CD4-positive, CD25-positive, alpha-beta regulatory T cell (primary cell): ENCODE results near the gene GSK3A. TPM values are rescaled to one million over a fixed set of nuclear protein-coding genes. Genes with fewer than 3 reads are reported as not detected.

ENCODE experiments used
- ATAC-seq, 2 donors: fragments of 150-1000 bp; cut with Tn5 transposase; one replicate each; pipeline ENCODE4 v1.10.0; 2021; ENCODE audit warnings: low read depth in 2 of 2, moderate number of reproducible peaks in 2 of 2, moderate library complexity in 1 of 2
- DNase-seq, 3 donors: peaks; one replicate each; pipeline versions ENCODE4 v3.0.0 to v3.0.0-alpha.2; 2012 to 2022; ENCODE audit warnings: mixed read lengths in 1 of 3
- H3K27ac ChIP-seq: one replicate; pipeline ENCODE4 v1.7.0; 2013; ENCODE audit warnings: mild to moderate bottlenecking, low read length; ENCODE audit not compliant: insufficient read depth, poor library complexity, severe bottlenecking
- H3K27me3 ChIP-seq: one replicate; pipeline ENCODE4 v1.7.0; 2013; ENCODE audit warnings: low read length; ENCODE audit not compliant: control insufficient read depth, insufficient read depth
- H3K36me3 ChIP-seq: one replicate; pipeline ENCODE4 v1.7.0; 2013; ENCODE audit warnings: mild to moderate bottlenecking, low read length, moderate library complexity; ENCODE audit not compliant: control insufficient read depth, insufficient read depth
- H3K4me1 ChIP-seq: 2 replicates; pipeline ENCODE4 v1.7.0; 2013; ENCODE audit warnings: mild to moderate bottlenecking, low read length; ENCODE audit not compliant: insufficient read depth, control insufficient read depth, poor library complexity, severe bottlenecking
- H3K4me3 ChIP-seq: one replicate; pipeline ENCODE4 v1.7.0; 2013; ENCODE audit warnings: low read depth, mild to moderate bottlenecking, low read length, moderate library complexity
- H3K9me3 ChIP-seq, 2 experiments: 1 replicate in 1 of 2; 2 replicates in 1 of 2; pipeline ENCODE4 v1.7.0; 2013; ENCODE audit warnings: low read length in 2 of 2, mild to moderate bottlenecking in 1 of 2, moderate library complexity in 1 of 2; ENCODE audit not compliant: control insufficient read depth in 2 of 2
- H3K27ac Mint-ChIP-seq, 3 donors: one replicate each; pipeline ENCODE4 v1.8.0; 2020 to 2022; ENCODE audit warnings: mild to moderate bottlenecking in 3 of 3, mixed read lengths in 3 of 3, moderate library complexity in 2 of 3
- H3K27me3 Mint-ChIP-seq: one replicate; pipeline ENCODE4 v1.8.0; 2022; ENCODE audit warnings: mild to moderate bottlenecking, mixed read lengths
- H3K36me3 Mint-ChIP-seq: one replicate; pipeline ENCODE4 v1.8.0; 2020; ENCODE audit warnings: mixed read lengths
- H3K4me1 Mint-ChIP-seq, 4 donors: one replicate each; pipeline ENCODE4 v1.8.0; 2020 to 2022; ENCODE audit warnings: mixed read lengths in 4 of 4, mild to moderate bottlenecking in 1 of 4
- H3K4me3 Mint-ChIP-seq, 4 donors: one replicate each; pipeline ENCODE4 v1.8.0; 2020 to 2022; ENCODE audit warnings: mild to moderate bottlenecking in 4 of 4, mixed read lengths in 4 of 4, moderate library complexity in 3 of 4
- H3K9me3 Mint-ChIP-seq, 7 donors: one replicate each; pipeline ENCODE4 v1.8.0; 2020 to 2022; ENCODE audit warnings: mixed read lengths in 7 of 7, mild to moderate bottlenecking in 3 of 7, moderate library complexity in 2 of 7
- polyA plus RNA-seq, 4 donors: library from polyadenylated mRNA; unstranded; fragments of 300-500 nt; fragmentation: Illumina TruSeq; gene quantifications; one replicate each; pipeline ENCODE4 v1.2.3, GENCODE V29; 2021
- total RNA-seq: library from RNA; stranded (reverse); gene quantifications from one replicate; pipeline ENCODE4 v1.2.3, GENCODE V29; 2022

Gene GSK3A
- total and polyA plus RNA-seq, 5 donors from 2014 or later: 12.0 to 31.3 (median 13.1) TPM

DNA sequence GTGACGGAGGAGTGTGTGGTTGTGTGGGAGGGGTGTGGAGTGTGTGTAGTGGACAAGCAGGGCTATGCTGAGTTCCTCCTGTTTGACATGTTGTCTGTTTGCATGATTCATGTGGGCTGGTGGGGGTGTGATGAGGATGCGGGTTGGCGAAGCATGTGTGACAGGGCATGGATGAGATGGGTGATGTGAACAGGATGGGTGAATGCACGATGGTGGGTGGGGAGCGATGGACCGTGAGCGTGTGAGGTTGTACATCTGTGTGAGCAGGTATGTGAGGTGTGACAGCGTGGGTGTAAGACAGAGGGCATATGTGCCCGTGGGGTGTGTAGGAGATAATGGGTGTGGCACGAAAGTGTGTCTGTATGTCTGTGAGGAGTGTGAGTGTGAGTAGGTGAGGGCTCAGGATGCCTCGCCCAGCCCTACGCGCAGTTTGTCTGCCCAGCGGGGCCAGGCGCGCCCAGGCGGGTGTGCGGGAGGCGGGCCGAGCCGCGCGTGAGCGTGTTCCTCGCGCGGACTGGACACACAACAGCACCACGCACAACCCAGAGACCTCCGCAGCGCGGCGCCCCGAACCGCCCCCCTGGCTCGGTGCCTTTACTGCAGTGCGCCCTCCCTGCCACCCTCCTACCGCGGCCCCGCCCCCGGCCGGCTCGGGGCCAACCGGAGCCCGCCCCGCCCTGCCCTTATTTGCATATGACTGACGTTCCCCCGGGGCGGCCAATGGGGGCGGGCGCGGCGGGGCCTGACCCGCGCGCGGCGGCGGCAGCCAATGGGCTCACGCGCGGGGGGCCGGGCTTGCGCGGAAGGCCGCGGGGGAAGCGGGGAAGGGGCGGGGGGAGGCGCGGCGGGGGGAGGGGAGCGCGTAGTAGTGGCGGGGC is 41.0 kb upstream of the GSK3A start:
- DNase-seq: peak; percentile 95
- H3K27ac ChIP-seq: peak overlapping the region; percentile 91
- ATAC-seq: peak; percentile 69 to 75
- peak overlapping the region; percentile 78 for H3K4me3 ChIP-seq
- peaks cover 15% of the 10 kb centered on the region for H3K36me3 ChIP-seq
- peaks cover 58% of the 10 kb centered on the region for H3K4me1 ChIP-seq
- Mint-ChIP-seq H3K9me3 (no peaks in the 10 kb centered on the region), H3K27ac (no peak overlapping the region), H3K27me3 (peaks cover 5% of the 10 kb centered on the region), H3K36me3 (no peaks in the 10 kb centered on the region), H3K4me1 (peaks cover 4 to 38% (median 26%) of the 10 kb centered on the region in 4 donors), H3K4me3 (no peak overlapping the region)
- H3K27me3 ChIP-seq: no peaks in the 10 kb centered on the region
- no peaks in the 10 kb centered on the region for H3K9me3 ChIP-seq

DNA sequence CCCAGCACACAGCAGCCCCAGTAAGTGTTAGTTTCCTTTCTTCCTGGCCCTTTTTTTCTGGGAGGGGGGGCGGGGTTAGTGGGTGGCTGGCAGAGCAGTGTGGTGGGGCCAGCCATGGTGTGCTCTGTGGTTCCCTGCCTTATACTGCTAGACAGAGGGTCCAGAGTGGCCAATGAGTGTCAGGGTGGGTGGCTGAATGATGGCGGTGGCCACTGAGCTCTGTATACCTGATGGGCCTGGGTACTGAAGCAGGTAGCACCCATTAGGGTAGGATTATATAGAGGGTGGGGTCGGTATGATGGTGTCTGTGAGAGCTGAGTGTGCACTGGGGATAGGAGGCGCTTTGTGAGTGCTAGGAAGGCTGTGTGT is 40.4 kb upstream of the GSK3A start:
- H3K27ac ChIP-seq: peak overlapping the region; percentile 91
- Mint-ChIP-seq H3K4me3 (peak overlapping the region in 1 of 4 donors; percentile 82), H3K27ac (no peak overlapping the region), H3K36me3 (no peaks in the 10 kb centered on the region), H3K27me3 (peaks cover 5% of the 10 kb centered on the region), H3K9me3 (no peaks in the 10 kb centered on the region), H3K4me1 (peaks cover 4 to 42% (median 28%) of the 10 kb centered on the region in 4 donors)
- H3K36me3 ChIP-seq: peaks cover 9% of the 10 kb centered on the region
- no peak for DNase-seq
- H3K4me1 ChIP-seq: peaks cover 58% of the 10 kb centered on the region
- no peaks in the 10 kb centered on the region for H3K27me3 ChIP-seq
- ATAC-seq: no peak
- peak overlapping the region; percentile 78 for H3K4me3 ChIP-seq
- H3K9me3 ChIP-seq: no peaks in the 10 kb centered on the region

DNA sequence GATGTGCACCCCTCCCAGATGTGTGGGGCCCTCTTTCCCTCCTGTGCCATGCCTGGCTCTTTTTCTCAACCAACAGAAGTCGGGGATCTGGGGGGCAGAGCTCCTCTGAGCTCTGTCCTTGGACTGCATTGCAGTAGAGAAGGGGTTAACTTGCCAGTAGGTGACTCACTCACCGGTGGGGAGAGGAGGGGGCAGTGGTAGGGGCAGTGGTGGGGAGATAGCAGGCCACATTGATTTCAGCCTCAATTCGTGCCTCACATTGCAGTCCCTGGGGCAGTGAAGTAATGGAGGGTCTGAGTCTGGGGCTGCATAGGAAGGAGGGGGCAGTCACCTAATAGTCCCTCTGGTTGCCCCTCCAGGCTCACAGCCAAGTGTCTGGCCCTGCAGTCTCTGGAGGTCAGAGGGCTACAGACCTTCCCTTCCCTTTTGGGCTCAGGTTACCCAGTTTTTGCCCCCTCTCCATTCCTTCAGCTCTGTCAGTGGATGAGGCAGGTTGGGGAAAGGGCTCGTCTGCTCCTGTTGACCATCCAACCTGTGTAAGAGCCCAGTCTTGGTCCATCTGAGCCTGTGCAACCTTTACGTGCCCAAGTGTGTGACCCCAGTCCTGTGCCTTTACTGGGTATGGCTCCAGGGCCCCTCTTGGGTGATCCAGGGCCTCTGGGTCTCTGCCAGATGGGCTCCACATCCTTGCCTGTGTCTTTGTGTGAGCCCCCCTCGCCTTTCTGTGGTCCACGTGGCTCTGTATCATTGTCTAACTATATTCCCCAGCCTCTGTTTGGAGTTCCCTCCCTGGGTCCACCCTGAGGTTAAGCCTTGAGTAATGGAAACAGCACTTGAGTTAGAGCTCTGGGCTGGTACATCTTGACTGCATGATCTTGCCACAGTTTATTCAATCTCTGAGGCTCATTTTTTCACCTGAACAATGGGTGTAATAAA is 39.7 kb upstream of the GSK3A start:
- H3K36me3 ChIP-seq: peaks cover 2% of the 10 kb centered on the region
- Mint-ChIP-seq H3K27me3 (peaks cover 5% of the 10 kb centered on the region), H3K4me1 (peaks cover 4 to 39% (median 30%) of the 10 kb centered on the region in 4 donors), H3K4me3 (peak overlapping the region in 2 of 4 donors; percentile 2 to 82), H3K9me3 (no peaks in the 10 kb centered on the region), H3K27ac (no peak overlapping the region), H3K36me3 (no peaks in the 10 kb centered on the region)
- H3K27me3 ChIP-seq: no peaks in the 10 kb centered on the region
- H3K4me3 ChIP-seq: peak overlapping the region; percentile 37
- DNase-seq (no peak), ATAC-seq (no peak)
- peaks cover 59% of the 10 kb centered on the region for H3K4me1 ChIP-seq
- no peaks in the 10 kb centered on the region for H3K9me3 ChIP-seq
- H3K27ac ChIP-seq: peak overlapping the region; percentile 91

DNA sequence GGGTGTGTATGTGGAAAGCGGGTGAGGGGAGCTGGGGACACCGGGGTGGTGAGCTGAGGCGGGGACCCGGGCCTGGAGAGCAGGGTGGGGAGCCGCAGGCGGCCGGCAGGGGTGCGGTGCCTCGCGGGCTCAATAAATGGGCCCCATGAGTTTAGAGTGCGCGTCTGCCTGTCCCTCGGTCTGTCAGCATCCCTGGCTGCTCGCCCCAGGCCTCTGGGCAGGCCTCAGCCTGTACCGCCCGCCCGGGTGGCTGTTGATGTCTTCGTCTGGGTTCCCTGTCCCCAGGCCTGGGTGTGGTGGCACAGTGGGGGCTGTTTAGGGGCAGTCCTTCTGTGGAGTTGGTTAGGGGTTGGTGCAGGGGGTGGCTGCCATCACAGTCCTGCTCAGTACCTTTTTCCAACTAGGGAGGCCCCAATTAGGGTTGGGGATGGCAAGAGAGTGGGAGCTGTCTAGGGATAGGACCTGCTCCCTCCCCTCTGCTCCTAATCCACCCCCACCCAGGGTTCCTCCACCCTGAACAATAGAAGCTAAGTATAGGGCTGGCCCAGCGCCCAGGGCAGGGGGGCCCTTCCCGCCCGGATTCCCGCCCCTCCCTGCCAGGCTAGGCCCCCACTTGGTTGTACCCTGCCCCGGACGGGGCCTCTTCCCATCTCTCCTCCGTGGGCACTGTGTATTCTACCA is 38.9 kb upstream of the GSK3A start:
- DNase-seq (peak in 1 of 3 donors; percentile 30), ATAC-seq (no peak)
- peaks cover 0 to under 1% (median 0%) of the 10 kb centered on the region in 7 donors for H3K9me3 Mint-ChIP-seq
- H3K4me3 Mint-ChIP-seq: peak overlapping the region in 2 of 4 donors; percentile 70 to 82
- no peaks in the 10 kb centered on the region for H3K36me3 ChIP-seq
- peaks cover 67% of the 10 kb centered on the region for H3K4me1 ChIP-seq
- H3K27me3 ChIP-seq: no peaks in the 10 kb centered on the region
- H3K36me3 Mint-ChIP-seq: peaks cover 1% of the 10 kb centered on the region
- H3K4me1 Mint-ChIP-seq: peaks cover 4 to 46% (median 34%) of the 10 kb centered on the region in 4 donors
- H3K27me3 Mint-ChIP-seq: peaks cover 5% of the 10 kb centered on the region
- no peaks in the 10 kb centered on the region for H3K9me3 ChIP-seq
- peak overlapping the region in 2 of 3 donors; percentile 36 to 97 for H3K27ac Mint-ChIP-seq
- peak overlapping the region; percentile 91 for H3K27ac ChIP-seq
- H3K4me3 ChIP-seq: no peak overlapping the region

DNA sequence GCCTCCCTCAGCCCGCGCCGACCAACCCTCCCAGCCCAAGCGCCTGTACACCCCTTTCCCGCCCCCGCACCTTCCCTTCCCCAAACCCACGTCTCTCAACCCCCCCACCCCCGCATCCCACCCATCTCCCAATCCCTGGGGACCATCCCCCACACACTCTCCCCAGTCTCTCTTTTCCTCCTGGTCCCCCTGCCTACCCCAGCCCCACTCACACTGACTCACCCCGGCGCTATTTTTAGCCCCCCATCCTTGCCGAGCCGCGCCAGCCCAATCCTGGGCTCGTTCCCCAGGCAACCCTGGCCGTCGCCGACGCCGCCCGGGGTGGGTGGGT is 38.4 kb upstream of the GSK3A start:
- peak overlapping the region in 2 of 4 donors; percentile 11 to 81 for H3K4me3 Mint-ChIP-seq
- H3K27me3 Mint-ChIP-seq: peaks cover 5% of the 10 kb centered on the region
- Histone ChIP-seq H3K36me3 (no peaks in the 10 kb centered on the region), H3K9me3 (no peaks in the 10 kb centered on the region), H3K4me3 (no peak overlapping the region), H3K27me3 (no peaks in the 10 kb centered on the region), H3K4me1 (peaks cover 69% of the 10 kb centered on the region), H3K27ac (peak overlapping the region; percentile 91)
- H3K4me1 Mint-ChIP-seq: peaks cover 4 to 46% (median 36%) of the 10 kb centered on the region in 4 donors
- H3K36me3 Mint-ChIP-seq: peaks cover 6% of the 10 kb centered on the region
- H3K9me3 Mint-ChIP-seq: peaks cover 0 to 2% (median 0%) of the 10 kb centered on the region in 7 donors
- DNase-seq (no peak), ATAC-seq (no peak)
- H3K27ac Mint-ChIP-seq: no peak overlapping the region

DNA sequence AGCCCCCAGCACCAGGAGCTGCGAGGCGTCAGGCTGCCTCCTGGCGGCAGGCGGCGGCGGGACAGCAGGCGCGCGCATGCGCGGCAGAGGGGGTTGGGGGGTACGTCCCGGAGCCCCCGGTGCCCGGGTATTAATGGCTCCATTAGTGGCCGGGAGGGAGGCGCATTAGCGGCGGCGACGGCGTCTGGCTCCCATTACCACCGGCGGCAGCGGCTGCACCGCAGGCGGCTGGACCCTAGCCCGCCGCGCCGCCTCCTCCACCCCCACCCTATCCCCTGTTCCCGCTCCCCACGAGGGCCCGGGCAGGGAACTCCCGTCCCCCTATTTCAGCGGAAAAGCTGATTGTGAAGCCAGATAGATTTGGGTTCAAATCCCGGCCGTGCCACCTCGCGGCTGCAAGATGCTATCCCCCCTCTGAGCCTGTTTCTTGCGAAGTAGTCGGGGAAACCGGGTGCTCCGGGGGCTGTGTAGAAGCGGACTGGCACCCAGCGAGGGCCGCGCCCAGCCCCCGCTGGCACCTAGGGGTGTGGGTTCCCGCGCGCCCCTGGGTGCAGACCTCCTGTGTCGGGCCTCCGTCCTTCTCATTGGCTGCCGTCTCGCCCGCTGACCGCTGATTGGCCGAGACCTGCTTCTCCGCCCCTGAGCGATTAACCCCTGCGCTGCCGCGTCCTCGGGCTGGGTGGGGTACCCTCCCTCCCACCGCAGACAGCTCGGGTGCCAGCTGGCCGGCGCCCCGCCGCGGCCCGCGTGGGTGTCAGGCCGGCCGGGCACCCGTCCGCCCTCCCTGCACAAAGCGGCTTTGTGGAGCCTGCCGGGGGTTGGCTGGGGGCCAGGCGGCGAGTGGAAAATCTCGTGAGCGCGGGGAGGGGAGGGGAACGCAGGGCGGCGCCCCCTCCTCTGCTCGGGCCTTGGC is 37.8 kb upstream of the GSK3A start:
- H3K27me3 ChIP-seq: no peaks in the 10 kb centered on the region
- no peaks in the 10 kb centered on the region for H3K9me3 ChIP-seq
- Mint-ChIP-seq H3K27me3 (peaks cover 5% of the 10 kb centered on the region), H3K36me3 (peaks cover 6% of the 10 kb centered on the region), H3K4me3 (peak overlapping the region; percentile 86 to 96 (median 92)), H3K9me3 (peaks cover 0 to 2% (median 0%) of the 10 kb centered on the region in 7 donors), H3K4me1 (peaks cover 4 to 44% (median 36%) of the 10 kb centered on the region in 4 donors), H3K27ac (peak overlapping the region; percentile 96 to 97 (median 97))
- H3K27ac ChIP-seq: peak overlapping the region; percentile 91
- H3K4me3 ChIP-seq: peak overlapping the region; percentile 64
- peaks cover 66% of the 10 kb centered on the region for H3K4me1 ChIP-seq
- ATAC-seq (peak; percentile 23 to 33), DNase-seq (peak; percentile 85 to 93 (median 87))
- no peaks in the 10 kb centered on the region for H3K36me3 ChIP-seq
